NCI-H2107 treated with DMSO at 0.1 percent for 48 hours (cell line): ENCODE measurements around the gene MYL11.
A peak's percentile ranks its signal among the peaks of the same experiment; 100 is the strongest.

Experiments used
- DNase-seq: peaks from one replicate; lab custom pipeline; 2025; ENCODE audit not compliant: unreplicated experiment; lab: John Stamatoyannopoulos, UW

Gene MYL11

GRCh38 chr16:30416624-30417528 is 42.3 kb downstream of the MYL11 start:
- no peak for DNase-seq

DNA sequence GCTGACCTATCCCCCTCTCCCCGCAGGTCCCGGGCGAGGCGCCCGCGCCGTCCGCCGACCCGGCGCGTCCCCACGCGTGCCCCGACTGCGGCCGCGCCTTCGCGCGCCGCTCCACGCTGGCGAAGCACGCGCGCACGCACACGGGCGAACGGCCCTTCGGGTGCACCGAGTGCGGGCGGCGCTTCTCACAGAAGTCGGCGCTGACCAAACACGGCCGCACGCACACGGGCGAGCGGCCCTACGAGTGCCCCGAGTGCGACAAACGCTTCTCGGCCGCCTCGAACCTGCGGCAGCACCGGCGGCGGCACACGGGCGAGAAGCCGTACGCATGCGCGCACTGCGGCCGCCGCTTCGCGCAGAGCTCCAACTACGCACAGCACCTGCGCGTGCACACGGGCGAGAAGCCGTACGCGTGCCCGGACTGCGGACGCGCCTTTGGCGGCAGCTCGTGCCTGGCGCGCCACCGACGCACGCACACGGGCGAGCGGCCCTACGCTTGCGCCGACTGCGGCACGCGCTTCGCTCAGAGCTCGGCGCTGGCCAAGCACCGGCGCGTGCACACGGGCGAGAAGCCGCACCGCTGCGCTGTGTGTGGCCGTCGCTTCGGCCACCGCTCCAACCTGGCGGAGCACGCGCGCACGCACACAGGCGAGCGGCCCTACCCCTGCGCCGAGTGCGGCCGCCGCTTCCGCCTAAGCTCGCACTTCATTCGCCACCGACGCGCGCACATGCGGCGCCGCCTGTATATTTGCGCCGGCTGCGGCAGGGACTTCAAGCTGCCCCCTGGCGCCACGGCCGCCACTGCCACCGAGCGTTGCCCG is 43.1 kb downstream of the MYL11 start:
- peak; percentile 57 for DNase-seq

- DNase-seq = no peak
These were observed 44.0 kb downstream of the MYL11 start for GRCh38 chr16:30418350-30419181.

DNA sequence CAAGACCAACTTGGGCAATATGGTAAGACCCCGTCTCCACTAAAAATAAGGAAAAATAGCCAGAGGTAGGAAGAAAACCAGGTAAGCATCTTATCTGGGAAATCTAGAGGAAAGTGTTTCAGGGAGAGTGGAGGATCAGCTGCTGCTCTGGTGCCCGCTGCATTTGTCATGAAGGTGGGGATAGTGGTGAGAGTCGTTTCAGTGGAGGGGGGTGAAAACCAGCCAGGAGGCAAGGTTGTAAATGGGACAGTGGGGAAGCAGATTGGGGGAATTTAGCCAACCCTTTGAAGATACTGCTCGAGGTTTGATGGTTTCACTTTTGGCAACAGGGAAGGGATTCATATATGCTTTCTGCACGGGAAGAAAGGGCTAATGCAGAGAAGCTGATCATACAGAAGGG is 46.4 kb downstream of the MYL11 start:
- no peak for DNase-seq
